ENCODE measurements around the gene DRC7. TPM values are rescaled to one million over a fixed set of nuclear protein-coding genes. Genes with fewer than 3 reads are reported as not detected.

Gene DRC7
- total RNA-seq, 1 experiment from 2014 or later = 0.72 TPM

GRCh38 chr16:57747996-57748395 is 53.4 kb downstream of the DRC7 start:
- H3K27ac ChIP-seq (ENCODE audit: insufficient read length, low read depth, low read length) = no peak overlapping the region
- Mint-ChIP-seq H3K4me3 (no peak overlapping the region), H3K4me1 (no peaks in the 10 kb centered on the region), H3K27ac (no peak overlapping the region), H3K9me3 (no peaks in the 10 kb centered on the region), H3K27me3 (ENCODE audit: low read depth) (no peaks in the 10 kb centered on the region; the same call in 1 of the 2 replicates), H3K36me3 (ENCODE audit: insufficient read depth in 1 of 3, low read depth in 3 of 3) (peaks cover 5 to 12% (median 8%) of the 10 kb centered on the region in 3 experiments; a peak in 4 of 7 replicates)
- no peak overlapping the region for H2AK5ac ChIP-seq (ENCODE audit: insufficient read length, low read length)
- no peak overlapping the region for H2BK15ac ChIP-seq (ENCODE audit: low read depth, low read length)
- H3K14ac ChIP-seq (ENCODE audit: insufficient read depth, low read length) = no peak overlapping the region
- H2AFZ ChIP-seq (ENCODE audit: low read length) = no peak overlapping the region
- H3T11ph ChIP-seq (ENCODE audit: low read length) = no peak overlapping the region
- no peak overlapping the region for H3K23ac ChIP-seq (ENCODE audit: insufficient read length, low read depth, low read length)
- H2BK120ac ChIP-seq (ENCODE audit: low read depth, low read length, poor library complexity, severe bottlenecking) = no peak overlapping the region
- no peaks in the 10 kb centered on the region for H3K27me3 ChIP-seq (ENCODE audit: insufficient read depth, low read length)
- no peak overlapping the region for H3K4me2 ChIP-seq (ENCODE audit: insufficient read depth, insufficient read length, low read length)
- H3K56ac ChIP-seq (ENCODE audit: insufficient read length, low read depth, low read length) = no peak overlapping the region
- H4K5ac ChIP-seq (ENCODE audit: insufficient read length, low read depth, low read length) = no peak overlapping the region
- TF ChIP-seq CTCF (conservative IDR thresholded peaks at IDR 0.05) = no peak
- DNase-seq = no peak
- H2BK5ac ChIP-seq (ENCODE audit: insufficient read length, low read length) = no peak overlapping the region
- H2BK12ac ChIP-seq (ENCODE audit: insufficient read length, low read depth, low read length) = no peak overlapping the region
- no CpG with 5 or more reads among the region's 6 CpGs for WGBS (ENCODE audit: extremely low coverage, insufficient read length, low lambda C conversion rate)
- H3K18ac ChIP-seq (ENCODE audit: insufficient read length, low read depth, low read length) = no peak overlapping the region
- no peaks in the 10 kb centered on the region for H3K79me1 ChIP-seq (ENCODE audit: insufficient read depth, low read depth, low read length, poor library complexity, severe bottlenecking)
- H3K9ac ChIP-seq (ENCODE audit: extremely low read depth, insufficient read length, low read length) = no peak overlapping the region
- no peak overlapping the region for H3K4ac ChIP-seq (ENCODE audit: low read depth, low read length)
- H4K91ac ChIP-seq (ENCODE audit: insufficient read length, low read depth, low read length) = no peak overlapping the region
- H3K9me3 ChIP-seq (ENCODE audit: control insufficient read depth, low read depth, low read length) = no peaks in the 10 kb centered on the region
- H3K23me2 ChIP-seq (ENCODE audit: insufficient read length, low read depth, low read length, poor library complexity, severe bottlenecking) = no peaks in the 10 kb centered on the region
- H2BK20ac ChIP-seq (ENCODE audit: low read depth, low read length, poor library complexity, severe bottlenecking) = no peak overlapping the region
- no peaks in the 10 kb centered on the region for H4K20me1 ChIP-seq (ENCODE audit: control insufficient read depth, insufficient read depth, insufficient read length)
- no peaks in the 10 kb centered on the region for H3K4me1 ChIP-seq (ENCODE audit: insufficient read depth, low read length)
- H4K8ac ChIP-seq (replicated peaks; ENCODE audit: insufficient read length, low read depth, low read length) = no peak overlapping the region
- no peaks in the 10 kb centered on the region for H3K79me2 ChIP-seq (ENCODE audit: insufficient read depth, low read length)
